ENCODE data around the gene FCHSD2. TPM values are rescaled to one million over a fixed set of nuclear protein-coding genes. Genes with fewer than 3 reads are reported as not detected.

Gene FCHSD2
- total and polyA plus RNA-seq, 9 of the 15 experiments (the other 6 are each of a cell fraction or from before 2014, with no cell fraction given) = 1.8 to 14.7 (median 6.4) TPM

GRCh38 chr11:72863916-72864315 lies 278.2 kb downstream of the FCHSD2 start:
- no peaks in the 10 kb centered on the region for H3K79me2 ChIP-seq (ENCODE audit: control insufficient read depth, insufficient read depth, low read length)
- H3K27ac ChIP-seq (ENCODE audit: extremely low read depth, low read depth, low read length) = no peak overlapping the region
- 0 out of 3 replicates have a peak, but pooled peaks cover 2% of the 10 kb centered on the region for H3K36me3 ChIP-seq (ENCODE audit: control insufficient read depth, insufficient read depth, low read length)
- no peak overlapping the region for H3K4me3 ChIP-seq
- ChIA-PET CTCF (ENCODE audit: low intra/inter-chr PET ratio) (no interaction called here), POLR2A (no interaction called here)
- H2AFZ ChIP-seq (ENCODE audit: low read depth, low read length) = no peak overlapping the region
- H4K20me1 ChIP-seq (replicated peaks; ENCODE audit: control insufficient read depth, insufficient read depth, low read length) = no peaks in the 10 kb centered on the region
- BruUV-seq (replicated peaks) = no TSS peak
- no peaks in the 10 kb centered on the region for H3K27me3 ChIP-seq (ENCODE audit: control insufficient read depth in 2 of 2, insufficient read depth in 2 of 2, low read length in 2 of 2)
- in situ Hi-C loops (cut with MboI) = no loop called here
- no peak overlapping the region for H3K9ac ChIP-seq (ENCODE audit: insufficient read depth in 1 of 2, low read depth in 2 of 2, low read length in 2 of 2)
- FAIRE-seq = no peak
- intact Hi-C loops (cut with micrococcal nuclease) = no loop called here
- WGBS (ENCODE audit: insufficient coverage, low coverage, missing lambda C conversion rate) = 29% methylated on average over 1 of the region's 1 CpG
- DNase-seq (ENCODE audit: extremely low read depth in 1 of 4, low spot score in 3 of 4) = no peak
- no peaks in the 10 kb centered on the region for H3K9me3 ChIP-seq (replicated peaks; ENCODE audit: control insufficient read depth, insufficient read depth, low read depth, low read length)
- H3K9me1 ChIP-seq (ENCODE audit: control insufficient read depth, insufficient read depth, low read length) = no peaks in the 10 kb centered on the region
- no peak for ATAC-seq
- H3K4me1 ChIP-seq (replicated peaks in 1 of 2; ENCODE audit: control insufficient read depth in 2 of 2, insufficient read depth in 2 of 2, low read length in 2 of 2) = no peaks in the 10 kb centered on the region; a peak in 1 of 5 replicates
- no peak overlapping the region for H3K4me2 ChIP-seq (ENCODE audit: insufficient read depth, low read length)
- TF ChIP-seq THRAP3 (IDR thresholded peaks at IDR 0.05; ENCODE audit: borderline replicate concordance) (no peak), MCM5 (IDR thresholded peaks at IDR 0.05; ENCODE audit: low read depth) (no peak), CUX1 (CRISPR knock-in tag; IDR thresholded peaks at IDR 0.05) (no peak), HEY1 (CRISPR knock-in tag; IDR thresholded peaks at IDR 0.05; ENCODE audit: borderline replicate concordance) (no peak), USF2 (CRISPR knock-in tag; IDR thresholded peaks at IDR 0.05) (no peak), ATF2 (CRISPR knock-in tag; IDR thresholded peaks at IDR 0.05) (no peak), EZH2 (IDR thresholded peaks at IDR 0.05; ENCODE audit: borderline replicate concordance, low read depth, low read length) (no peak), ZNF518B (CRISPR knock-in tag; IDR thresholded peaks at IDR 0.05) (no peak), SRF (CRISPR knock-in tag; IDR thresholded peaks at IDR 0.05) (no peak), THRB (CRISPR knock-in tag; conservative IDR thresholded peaks at IDR 0.05) (no peak)

Data from K562 (cell line).